Tibial artery (tissue), 4 donors: Measurements from ENCODE around the gene EIF4B.
A peak's percentile ranks its signal among the peaks of the same experiment; 100 is the strongest.

Experiments used
- DNase-seq, 2 donors: peaks; one replicate each; pipeline ENCODE4 v3.0.0-alpha.2; 2019
- H3K27ac ChIP-seq, 2 donors: fragments of 200-600 bp; sonication (generic) in 1 of 2; 1 replicate in 1 of 2; 2 replicates in 1 of 2; pipeline ENCODE4 v1.5.1; 2018 to 2019; ENCODE audit warnings: mild to moderate bottlenecking in 1 of 2
- H3K27me3 ChIP-seq, 2 donors: fragments of 200-600 bp; sonication (generic) in 1 of 2; one replicate each; pipeline versions ENCODE4 v1.5.1 to v1.6.0; 2016 to 2019
- H3K36me3 ChIP-seq, 3 donors: fragments of 200-600 bp; sonication (generic) in 2 of 3; one replicate each; pipeline ENCODE4 v1.5.1; 2016 to 2019; ENCODE audit warnings: mild to moderate bottlenecking in 2 of 3
- H3K4me1 ChIP-seq, 4 donors: fragments of 200-600 bp; sonication (generic) in 2 of 4; 1 replicate in 3 of 4; 2 replicates in 1 of 4; pipeline ENCODE4 v1.5.1; 2016 to 2019
- H3K4me3 ChIP-seq, 2 donors: fragments of 200-600 bp; sonication (generic) in 1 of 2; 1 replicate in 1 of 2; 2 replicates in 1 of 2; pipeline ENCODE4 v1.5.1; 2018 to 2019; ENCODE audit warnings: mild to moderate bottlenecking in 2 of 2
- H3K9me3 ChIP-seq, 3 donors: fragments of 200-600 bp; sonication (generic) in 1 of 3; one replicate each; pipeline ENCODE4 v1.5.1; 2016 to 2019
- intact Hi-C: fragments of 100-400 bp; cut with DNase I; formaldehyde crosslinking; loops from one replicate; pipeline ENCODE4 v1.15.0; 2023; ENCODE audit warnings: low total_unique reads
- TF ChIP-seq, protein P1 (sequence below), 2 experiments: fragments of 200-600 bp in 1 of 2; fragments of 450-650 bp in 1 of 2; IDR thresholded peaks; one replicate each; pipeline ENCODE4 v1.5.1; 2017 to 2019; ENCODE audit warnings: antibody characterized with exemption in 2 of 2, mild to moderate bottlenecking in 1 of 2, moderate library complexity in 1 of 2

EIF4B gene

DNA sequence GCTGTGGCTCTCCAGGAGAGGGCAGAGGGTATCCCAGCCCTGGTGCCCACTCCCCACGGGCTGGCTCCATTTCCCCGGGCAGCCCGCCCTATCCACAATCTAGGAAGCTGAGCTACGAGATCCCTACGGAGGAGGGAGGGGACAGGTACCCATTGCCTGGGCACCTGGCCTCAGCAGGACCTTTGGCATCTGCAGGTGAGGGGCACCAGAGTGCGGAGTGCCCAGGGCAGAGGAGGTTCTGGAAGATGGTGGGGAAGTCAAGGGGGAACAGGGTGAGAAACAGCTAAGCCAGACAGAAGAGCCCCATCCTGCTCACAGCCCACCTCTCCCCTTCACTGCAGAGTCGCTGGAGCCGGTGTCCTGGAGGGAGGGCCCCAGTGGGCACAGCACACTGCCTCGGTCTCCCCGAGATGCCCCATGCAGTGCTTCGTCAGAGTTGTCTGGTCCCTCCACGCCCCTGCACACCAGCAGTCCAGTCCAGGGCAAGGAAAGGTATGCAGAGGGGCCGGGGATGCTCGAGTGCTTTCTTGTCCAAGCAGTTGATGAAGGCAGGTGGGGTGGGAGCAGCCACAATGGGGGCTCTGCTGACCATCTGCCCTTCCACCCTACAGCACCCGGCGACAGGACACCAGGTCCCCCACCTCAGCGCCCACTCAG, 53.9 kb downstream of the EIF4B start:
- H3K36me3 ChIP-seq: peaks cover 76 to 92% (median 85%) of the 10 kb centered on the region in 3 donors

DNA sequence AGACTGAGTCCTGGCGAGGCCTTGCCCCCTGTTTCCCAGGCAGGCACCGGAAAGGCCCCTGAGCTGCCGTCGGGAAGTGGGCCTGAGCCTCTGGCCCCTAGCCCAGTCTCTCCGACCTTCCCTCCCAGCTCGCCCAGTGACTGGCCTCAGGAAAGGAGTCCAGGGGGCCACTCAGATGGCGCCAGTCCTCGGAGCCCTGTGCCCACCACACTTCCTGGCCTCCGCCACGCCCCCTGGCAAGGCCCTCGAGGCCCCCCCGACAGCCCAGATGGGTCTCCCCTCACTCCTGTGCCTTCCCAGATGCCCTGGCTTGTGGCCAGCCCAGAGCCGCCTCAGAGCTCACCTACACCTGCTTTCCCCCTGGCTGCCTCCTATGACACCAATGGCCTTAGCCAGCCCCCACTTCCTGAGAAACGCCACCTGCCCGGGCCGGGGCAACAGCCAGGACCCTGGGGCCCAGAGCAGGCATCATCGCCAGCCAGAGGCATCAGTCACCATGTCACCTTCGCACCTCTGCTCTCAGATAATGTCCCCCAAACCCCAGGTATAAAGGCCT, 54.5 kb downstream of the EIF4B start:
- Histone ChIP-seq H3K27me3 (no peaks in the 10 kb centered on the region), H3K27ac (peak overlapping the region; percentile 93 to 99), H3K4me1 (peaks cover 0 to 76% (median 66%) of the 10 kb centered on the region in 4 donors), H3K36me3 (peaks cover 70 to 91% (median 80%) of the 10 kb centered on the region in 3 donors), H3K9me3 (no peaks in the 10 kb centered on the region), H3K4me3 (no peak overlapping the region)
- peak; percentile 42 to 80 for DNase-seq
- TF ChIP-seq, protein P1, sequence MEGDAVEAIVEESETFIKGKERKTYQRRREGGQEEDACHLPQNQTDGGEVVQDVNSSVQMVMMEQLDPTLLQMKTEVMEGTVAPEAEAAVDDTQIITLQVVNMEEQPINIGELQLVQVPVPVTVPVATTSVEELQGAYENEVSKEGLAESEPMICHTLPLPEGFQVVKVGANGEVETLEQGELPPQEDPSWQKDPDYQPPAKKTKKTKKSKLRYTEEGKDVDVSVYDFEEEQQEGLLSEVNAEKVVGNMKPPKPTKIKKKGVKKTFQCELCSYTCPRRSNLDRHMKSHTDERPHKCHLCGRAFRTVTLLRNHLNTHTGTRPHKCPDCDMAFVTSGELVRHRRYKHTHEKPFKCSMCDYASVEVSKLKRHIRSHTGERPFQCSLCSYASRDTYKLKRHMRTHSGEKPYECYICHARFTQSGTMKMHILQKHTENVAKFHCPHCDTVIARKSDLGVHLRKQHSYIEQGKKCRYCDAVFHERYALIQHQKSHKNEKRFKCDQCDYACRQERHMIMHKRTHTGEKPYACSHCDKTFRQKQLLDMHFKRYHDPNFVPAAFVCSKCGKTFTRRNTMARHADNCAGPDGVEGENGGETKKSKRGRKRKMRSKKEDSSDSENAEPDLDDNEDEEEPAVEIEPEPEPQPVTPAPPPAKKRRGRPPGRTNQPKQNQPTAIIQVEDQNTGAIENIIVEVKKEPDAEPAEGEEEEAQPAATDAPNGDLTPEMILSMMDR (IDR thresholded peaks at IDR 0.05): no peak
- intact Hi-C loops: no loop called here

More for the DNA sequence above, 53.9 kb downstream of the EIF4B start:
- no peak for DNase-seq
- H3K9me3 ChIP-seq: no peaks in the 10 kb centered on the region
- intact Hi-C loops: no loop called here
- H3K27me3 ChIP-seq: no peaks in the 10 kb centered on the region
- H3K4me3 ChIP-seq: no peak overlapping the region
- TF ChIP-seq, protein P1 (IDR thresholded peaks at IDR 0.05): no peak
- H3K4me1 ChIP-seq: peaks cover 0 to 76% (median 66%) of the 10 kb centered on the region in 4 donors
- peak overlapping the region; percentile 93 to 99 for H3K27ac ChIP-seq

DNA sequence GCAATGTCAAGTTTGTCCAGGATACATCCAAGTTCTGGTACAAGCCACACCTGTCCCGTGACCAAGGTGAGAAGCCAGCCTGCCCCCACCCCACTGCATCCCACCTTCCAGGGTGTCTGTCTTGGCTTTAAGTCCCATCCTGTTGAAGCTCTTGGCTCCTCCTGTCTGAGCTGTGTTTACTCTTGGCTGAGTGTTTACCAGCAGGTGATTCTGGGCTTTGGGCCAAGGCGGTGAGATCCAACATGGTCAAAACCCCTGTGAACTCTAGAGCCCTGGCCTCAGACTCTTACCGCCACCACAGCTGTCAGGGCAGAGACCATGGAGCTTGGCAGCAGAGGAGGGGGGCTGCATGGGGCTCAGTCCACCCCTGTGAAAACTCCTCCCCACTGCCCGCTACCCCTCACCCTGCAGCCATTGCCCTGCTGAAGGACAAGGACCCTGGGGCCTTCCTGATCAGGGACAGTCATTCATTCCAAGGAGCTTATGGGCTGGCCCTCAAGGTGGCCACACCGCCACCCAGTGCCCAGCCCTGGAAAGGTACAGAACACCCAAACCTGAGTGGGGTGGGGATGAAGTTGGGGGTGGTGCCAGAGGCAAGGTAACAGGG, 55.3 kb downstream of the EIF4B start:
- peaks cover 68 to 92% (median 74%) of the 10 kb centered on the region in 3 donors for H3K36me3 ChIP-seq
- intact Hi-C loops: no loop called here

DNA sequence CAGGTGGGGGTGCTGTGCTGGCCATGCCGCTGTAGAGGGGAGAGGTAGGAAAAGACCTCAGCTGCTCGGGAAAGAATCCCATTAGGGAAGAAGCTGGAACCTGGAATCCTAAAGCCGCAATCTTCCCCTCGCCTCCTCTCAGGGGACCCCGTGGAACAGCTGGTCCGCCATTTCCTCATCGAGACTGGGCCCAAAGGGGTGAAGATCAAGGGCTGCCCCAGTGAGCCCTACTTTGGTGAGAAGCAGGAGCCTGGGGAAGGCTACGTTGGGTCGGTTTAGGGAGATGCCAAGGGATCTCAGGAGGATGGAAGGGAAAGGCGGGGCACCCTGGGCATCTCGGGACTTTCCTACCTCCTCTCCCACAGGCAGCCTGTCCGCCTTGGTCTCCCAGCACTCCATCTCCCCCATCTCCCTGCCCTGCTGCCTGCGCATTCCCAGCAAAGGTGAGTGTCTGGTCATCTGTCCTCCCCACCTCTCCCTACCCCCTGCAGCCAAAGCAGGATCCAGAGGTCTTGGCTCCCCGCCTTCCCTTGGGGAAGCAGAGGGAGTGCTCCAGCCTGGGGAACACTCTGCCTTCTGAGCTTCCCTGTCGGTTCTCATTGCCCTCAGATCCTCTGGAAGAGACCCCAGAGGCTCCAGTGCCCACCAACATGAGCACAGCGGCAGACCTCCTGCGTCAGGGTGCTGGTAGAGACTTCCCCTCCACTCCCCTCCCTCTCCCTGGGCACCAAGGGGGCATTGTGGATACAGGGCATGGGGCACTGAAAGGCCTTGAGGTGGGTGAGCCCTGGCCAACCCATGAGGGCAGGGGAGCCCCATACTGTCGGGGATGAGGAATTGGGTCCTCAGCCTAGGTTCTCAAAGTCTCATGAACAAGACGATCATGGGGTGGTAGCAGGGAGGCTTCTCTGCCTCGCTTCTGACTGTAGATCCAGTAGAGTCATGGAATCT, 56.0 kb downstream of the EIF4B start:
- Histone ChIP-seq H3K36me3 (peaks cover 61 to 91% (median 67%) of the 10 kb centered on the region in 3 donors), H3K4me3 (no peak overlapping the region), H3K4me1 (peaks cover 0 to 81% (median 74%) of the 10 kb centered on the region in 4 donors)

More for the DNA sequence above, 55.3 kb downstream of the EIF4B start:
- peak; percentile 30 to 72 for DNase-seq
- Histone ChIP-seq H3K4me1 (peaks cover 0 to 76% (median 73%) of the 10 kb centered on the region in 4 donors), H3K9me3 (no peaks in the 10 kb centered on the region), H3K27ac (peak overlapping the region; percentile 93 to 99), H3K27me3 (no peaks in the 10 kb centered on the region), H3K4me3 (no peak overlapping the region)
- TF ChIP-seq, protein P1 (IDR thresholded peaks at IDR 0.05): no peak

More for the DNA sequence above, 56.0 kb downstream of the EIF4B start:
- H3K27me3 ChIP-seq: no peaks in the 10 kb centered on the region
- peak; percentile 25 to 72 for DNase-seq
- TF ChIP-seq, protein P1 (IDR thresholded peaks at IDR 0.05): no peak
- intact Hi-C loops: no loop called here
- peak overlapping the region; percentile 93 to 99 for H3K27ac ChIP-seq
- no peaks in the 10 kb centered on the region for H3K9me3 ChIP-seq
